ENCODE measurements around the gene RAB27A.

DNA sequence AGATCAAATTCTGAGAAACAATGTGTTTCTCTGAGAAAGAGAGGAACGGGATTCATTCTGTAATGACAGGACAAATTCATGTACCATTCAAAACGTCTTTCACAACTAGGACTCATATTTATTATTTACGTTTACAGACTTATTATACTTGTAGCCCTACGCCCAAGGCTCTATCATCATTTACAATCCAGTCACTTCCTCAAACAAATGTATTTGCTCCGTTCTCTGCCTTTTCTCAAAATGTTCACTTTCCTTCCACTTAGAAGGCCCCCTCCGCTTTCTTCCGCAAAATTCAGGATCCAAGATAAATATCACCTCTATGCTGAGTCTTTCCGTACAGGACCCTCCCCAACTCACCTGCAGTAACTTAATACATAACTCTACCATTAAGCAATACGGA lies 93.6 kb downstream of the RAB27A start:
- TF ChIP-seq, protein P1, sequence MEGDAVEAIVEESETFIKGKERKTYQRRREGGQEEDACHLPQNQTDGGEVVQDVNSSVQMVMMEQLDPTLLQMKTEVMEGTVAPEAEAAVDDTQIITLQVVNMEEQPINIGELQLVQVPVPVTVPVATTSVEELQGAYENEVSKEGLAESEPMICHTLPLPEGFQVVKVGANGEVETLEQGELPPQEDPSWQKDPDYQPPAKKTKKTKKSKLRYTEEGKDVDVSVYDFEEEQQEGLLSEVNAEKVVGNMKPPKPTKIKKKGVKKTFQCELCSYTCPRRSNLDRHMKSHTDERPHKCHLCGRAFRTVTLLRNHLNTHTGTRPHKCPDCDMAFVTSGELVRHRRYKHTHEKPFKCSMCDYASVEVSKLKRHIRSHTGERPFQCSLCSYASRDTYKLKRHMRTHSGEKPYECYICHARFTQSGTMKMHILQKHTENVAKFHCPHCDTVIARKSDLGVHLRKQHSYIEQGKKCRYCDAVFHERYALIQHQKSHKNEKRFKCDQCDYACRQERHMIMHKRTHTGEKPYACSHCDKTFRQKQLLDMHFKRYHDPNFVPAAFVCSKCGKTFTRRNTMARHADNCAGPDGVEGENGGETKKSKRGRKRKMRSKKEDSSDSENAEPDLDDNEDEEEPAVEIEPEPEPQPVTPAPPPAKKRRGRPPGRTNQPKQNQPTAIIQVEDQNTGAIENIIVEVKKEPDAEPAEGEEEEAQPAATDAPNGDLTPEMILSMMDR (conservative IDR thresholded peaks at IDR 0.05; ENCODE audit: low read depth in 2 of 2) = no peak
- no peak for TF ChIP-seq EZH2phosphoT487 (IDR thresholded peaks at IDR 0.05; ENCODE audit: unreplicated experiment)
- TF ChIP-seq CREB1 (CRISPR knock-in tag; IDR thresholded peaks at IDR 0.05; ENCODE audit: low read depth) = no peak
- no peak for TF ChIP-seq POLR2AphosphoS5 (IDR thresholded peaks at IDR 0.05; ENCODE audit: low read depth)
